HepG2 (cell line): ENCODE results near the gene TF. TPM values are rescaled to one million over a fixed set of nuclear protein-coding genes. Genes with fewer than 3 reads are reported as not detected.

Source experiments
- ASH2L ChIP-seq: fragments of 300-600, 200-600 bp; sonication (generic); IDR thresholded peaks from 2 replicates; pipeline ENCODE4 v1.7.0; 2017; ENCODE audit warnings: low read depth, mild to moderate bottlenecking, moderate library complexity, mixed read lengths, low read length; ENCODE audit not compliant: insufficient read length
- ATF1 ChIP-seq: IDR thresholded peaks from 2 replicates; pipeline ENCODE4 v1.6.1; 2016; ENCODE audit warnings: mild to moderate bottlenecking, control low read depth
- DPF2 ChIP-seq: sonication (generic); formaldehyde crosslinking; IDR thresholded peaks from 2 replicates; pipeline ENCODE4 v1.4.0; 2020; ENCODE audit warnings: mild to moderate bottlenecking, low read depth, missing genetic modification reagents, borderline replicate concordance
- FOXA3 ChIP-seq: IDR thresholded peaks from 2 replicates; pipeline ENCODE4 v1.6.1; 2016; ENCODE audit warnings: missing genetic modification reagents, missing compliant biosample characterization
- HMG20B ChIP-seq: conservative IDR thresholded peaks from 2 replicates; pipeline ENCODE4 v1.6.1; 2016; ENCODE audit warnings: missing genetic modification reagents, missing compliant biosample characterization
- HNRNPK ChIP-seq: fragments of 200-400 bp; formaldehyde crosslinking; IDR thresholded peaks from 2 replicates; pipeline ENCODE4 v1.6.1; 2018; ENCODE audit warnings: low read length, low read depth, moderate library complexity, mild to moderate bottlenecking; ENCODE audit not compliant: poor library complexity, severe bottlenecking
- KDM5B ChIP-seq: sonication (generic); formaldehyde crosslinking; IDR thresholded peaks from 2 replicates; pipeline ENCODE4 v1.4.0; 2020; ENCODE audit warnings: missing genetic modification reagents, mild to moderate bottlenecking, borderline replicate concordance
- MEIS2 ChIP-seq: sonication (generic); formaldehyde crosslinking; IDR thresholded peaks from 2 replicates; pipeline ENCODE4 v1.9.0; 2021; ENCODE audit warnings: mild to moderate bottlenecking, missing genetic modification reagents
- MIER2 ChIP-seq: IDR thresholded peaks from 2 replicates; pipeline ENCODE4 v1.6.1; 2016; ENCODE audit warnings: missing biosample characterization, missing genetic modification reagents
- MXD4 ChIP-seq: IDR thresholded peaks from 2 replicates; pipeline ENCODE4 v1.6.1; 2016; ENCODE audit warnings: mild to moderate bottlenecking, missing biosample characterization, missing genetic modification reagents
- NR2F6 ChIP-seq, 2 experiments: IDR thresholded peaks; 2 replicates each; pipeline ENCODE4 v1.6.1; 2016; ENCODE audit warnings: antibody characterized with exemption in 1 of 2, mild to moderate bottlenecking in 1 of 2
- RCOR2 ChIP-seq: IDR thresholded peaks from 2 replicates; pipeline ENCODE4 v1.6.1; 2016; ENCODE audit warnings: missing biosample characterization, missing genetic modification reagents
- SP5 ChIP-seq: IDR thresholded peaks from 2 replicates; pipeline ENCODE4 v1.6.1; 2016; ENCODE audit warnings: low read depth, borderline replicate concordance
- SPEN ChIP-seq: sonication (generic); formaldehyde crosslinking; IDR thresholded peaks from 2 replicates; pipeline ENCODE4 v1.5.1; 2020; ENCODE audit warnings: low read depth, mild to moderate bottlenecking, missing genetic modification reagents
- SSRP1 ChIP-seq: IDR thresholded peaks from 2 replicates; pipeline ENCODE4 v1.6.1; 2016; ENCODE audit warnings: control low read depth
- TBX2 ChIP-seq: sonication (generic); formaldehyde crosslinking; IDR thresholded peaks from 2 replicates; pipeline ENCODE4 v1.5.0; 2020; ENCODE audit warnings: missing genetic modification reagents, mild to moderate bottlenecking, borderline replicate concordance
- ZNF569 ChIP-seq: sonication (generic); formaldehyde crosslinking; IDR thresholded peaks from 2 replicates; pipeline ENCODE4 v1.5.0; 2020; ENCODE audit warnings: mild to moderate bottlenecking, missing genetic modification reagents, moderate library complexity, borderline replicate concordance
- ZNF615 ChIP-seq: sonication (generic); formaldehyde crosslinking; IDR thresholded peaks from 2 replicates; pipeline ENCODE4 v1.5.0; 2020; ENCODE audit warnings: mild to moderate bottlenecking, missing genetic modification reagents, borderline replicate concordance
- ZNF710 ChIP-seq: sonication (generic); formaldehyde crosslinking; IDR thresholded peaks from 2 replicates; pipeline ENCODE4 v1.5.0; 2020; ENCODE audit warnings: mild to moderate bottlenecking, missing genetic modification reagents, borderline replicate concordance
- polyA plus RNA-seq, 8 experiments: library from polyadenylated mRNA; depleted of rRNA in 3 of 8; stranded (reverse) in 7 of 8; unstranded in 1 of 8; fragments of >200 nt; fragmentation: Illumina TruSeq in 4 of 8; extraction: Trizol in 4 of 8; gene quantifications; 2 replicates each; pipeline versions ENCODE4 v1.2.1 to v1.2.3, GENCODE V29; 2011 to 2016; ENCODE audit warnings: low read depth in 4 of 8, missing spikeins in 1 of 8, mixed read lengths in 1 of 8; ENCODE audit not compliant: insufficient read depth in 1 of 8
- total RNA-seq, 5 experiments: library from RNA; depleted of rRNA; stranded (reverse); fragments of >200 nt; fragmentation: Illumina TruSeq; extraction: Trizol; gene quantifications; 2 replicates each; pipeline ENCODE4 v1.2.3, GENCODE V29; 2016; ENCODE audit warnings: low read depth in 1 of 5
- TF ChIP-seq, protein P1 (sequence below): fragments of 450-650 bp; IDR thresholded peaks from 2 replicates; pipeline ENCODE4 v1.6.1; 2017; ENCODE audit warnings: mild to moderate bottlenecking
- TF ChIP-seq, protein P2 (sequence below): sonication (generic); formaldehyde crosslinking; IDR thresholded peaks from 2 replicates; pipeline ENCODE4 v1.4.0; 2020; ENCODE audit warnings: mild to moderate bottlenecking, missing genetic modification reagents, borderline replicate concordance
- TF ChIP-seq, protein P3 (sequence below): conservative IDR thresholded peaks from 2 replicates; pipeline ENCODE4 v1.6.1; 2018; ENCODE audit warnings: missing genetic modification reagents

The TF gene
- total and polyA plus RNA-seq, 2 of the 13 experiments (the other 11 are each of a cell fraction or from before 2014, with no cell fraction given), result 10,074 to 11,821 TPM

DNA sequence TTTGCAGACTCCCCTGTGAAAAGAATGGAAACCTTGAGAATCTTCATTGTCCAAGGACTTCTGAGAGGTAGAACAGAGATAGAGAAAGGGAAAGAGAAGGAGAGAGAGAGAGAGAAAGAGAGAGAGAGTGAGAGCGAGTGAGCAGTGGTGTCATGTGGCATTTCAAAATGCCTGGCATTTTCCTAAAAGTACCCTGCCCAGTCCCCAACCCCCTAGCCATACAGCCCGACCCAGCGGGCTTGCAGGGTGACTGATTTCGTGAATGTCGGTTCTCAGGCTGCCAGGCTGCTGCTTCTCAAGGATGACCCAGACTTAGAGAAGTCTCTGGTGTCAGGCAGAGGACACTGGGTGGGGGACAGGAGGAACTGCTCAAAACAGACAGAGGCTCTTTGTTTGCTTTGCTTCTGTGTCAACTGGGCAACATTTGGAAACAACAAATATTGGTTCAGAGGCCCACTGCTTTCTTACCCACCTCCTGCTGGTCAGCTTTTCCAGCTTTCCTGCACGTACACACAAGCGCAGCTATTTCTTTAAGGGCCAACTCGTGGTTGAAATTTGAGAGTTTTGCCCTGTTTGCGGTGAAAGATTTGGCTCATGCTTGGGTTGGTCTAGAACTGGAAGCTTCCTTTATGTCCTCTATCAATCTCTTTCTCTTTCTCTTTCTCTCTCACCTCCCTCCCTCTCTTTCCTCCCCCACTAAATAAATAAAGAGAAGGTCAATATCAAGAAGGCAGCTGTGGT, 3.7 kb upstream of the TF start (continued):
- TF ChIP-seq ASH2L, result peak; percentile 84
- TF ChIP-seq MIER2 (CRISPR knock-in tag), result peak; percentile 75; the same call in 1 of the 2 replicates
- peak; percentile 87 for TF ChIP-seq RCOR2
- peak; percentile 90; the same call in 1 of the 2 replicates for TF ChIP-seq SPEN (CRISPR knock-in tag)
- no peak for TF ChIP-seq ZNF615
- no peak for TF ChIP-seq ZNF569 (CRISPR knock-in tag)
- TF ChIP-seq NR2F6 (IDR thresholded peaks at IDR 0.05), result peak; percentile 93
- TF ChIP-seq NR2F6 (CRISPR knock-in tag; IDR thresholded peaks at IDR 0.05), result peak; percentile 89
- peak; percentile 99 for TF ChIP-seq FOXA3
- TF ChIP-seq ATF1 (CRISPR knock-in tag), result peak; percentile 80
- no peak for TF ChIP-seq HNRNPK
- TF ChIP-seq DPF2 (CRISPR knock-in tag), result peak; percentile 95
- TF ChIP-seq KDM5B (CRISPR knock-in tag), result 0 out of 2 replicates have a peak, but pooled peaks have one; percentile 23
- TF ChIP-seq TBX2 (CRISPR knock-in tag), result peak; percentile 96
- TF ChIP-seq, protein P1, sequence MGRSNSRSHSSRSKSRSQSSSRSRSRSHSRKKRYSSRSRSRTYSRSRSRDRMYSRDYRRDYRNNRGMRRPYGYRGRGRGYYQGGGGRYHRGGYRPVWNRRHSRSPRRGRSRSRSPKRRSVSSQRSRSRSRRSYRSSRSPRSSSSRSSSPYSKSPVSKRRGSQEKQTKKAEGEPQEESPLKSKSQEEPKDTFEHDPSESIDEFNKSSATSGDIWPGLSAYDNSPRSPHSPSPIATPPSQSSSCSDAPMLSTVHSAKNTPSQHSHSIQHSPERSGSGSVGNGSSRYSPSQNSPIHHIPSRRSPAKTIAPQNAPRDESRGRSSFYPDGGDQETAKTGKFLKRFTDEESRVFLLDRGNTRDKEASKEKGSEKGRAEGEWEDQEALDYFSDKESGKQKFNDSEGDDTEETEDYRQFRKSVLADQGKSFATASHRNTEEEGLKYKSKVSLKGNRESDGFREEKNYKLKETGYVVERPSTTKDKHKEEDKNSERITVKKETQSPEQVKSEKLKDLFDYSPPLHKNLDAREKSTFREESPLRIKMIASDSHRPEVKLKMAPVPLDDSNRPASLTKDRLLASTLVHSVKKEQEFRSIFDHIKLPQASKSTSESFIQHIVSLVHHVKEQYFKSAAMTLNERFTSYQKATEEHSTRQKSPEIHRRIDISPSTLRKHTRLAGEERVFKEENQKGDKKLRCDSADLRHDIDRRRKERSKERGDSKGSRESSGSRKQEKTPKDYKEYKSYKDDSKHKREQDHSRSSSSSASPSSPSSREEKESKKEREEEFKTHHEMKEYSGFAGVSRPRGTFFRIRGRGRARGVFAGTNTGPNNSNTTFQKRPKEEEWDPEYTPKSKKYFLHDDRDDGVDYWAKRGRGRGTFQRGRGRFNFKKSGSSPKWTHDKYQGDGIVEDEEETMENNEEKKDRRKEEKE, result no peak
- TF ChIP-seq ZNF710 (CRISPR knock-in tag), result peak; percentile 98
- peak; percentile 77 for TF ChIP-seq MXD4 (CRISPR knock-in tag)
- TF ChIP-seq SSRP1, result peak; percentile 86; the same call in 1 of the 2 replicates
- peak; percentile 91 for TF ChIP-seq MEIS2 (CRISPR knock-in tag)
- peak; percentile 94 for TF ChIP-seq SP5
- TF ChIP-seq, protein P2, sequence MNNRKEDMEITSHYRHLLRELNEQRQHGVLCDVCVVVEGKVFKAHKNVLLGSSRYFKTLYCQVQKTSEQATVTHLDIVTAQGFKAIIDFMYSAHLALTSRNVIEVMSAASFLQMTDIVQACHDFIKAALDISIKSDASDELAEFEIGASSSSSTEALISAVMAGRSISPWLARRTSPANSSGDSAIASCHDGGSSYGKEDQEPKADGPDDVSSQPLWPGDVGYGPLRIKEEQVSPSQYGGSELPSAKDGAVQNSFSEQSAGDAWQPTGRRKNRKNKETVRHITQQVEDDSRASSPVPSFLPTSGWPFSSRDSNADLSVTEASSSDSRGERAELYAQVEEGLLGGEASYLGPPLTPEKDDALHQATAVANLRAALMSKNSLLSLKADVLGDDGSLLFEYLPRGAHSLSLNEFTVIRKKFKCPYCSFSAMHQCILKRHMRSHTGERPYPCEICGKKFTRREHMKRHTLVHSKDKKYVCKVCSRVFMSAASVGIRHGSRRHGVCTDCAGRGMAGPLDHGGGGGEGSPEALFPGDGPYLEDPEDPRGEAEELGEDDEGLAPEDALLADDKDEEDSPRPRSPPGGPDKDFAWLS (CRISPR knock-in tag), result no peak
- TF ChIP-seq, protein P3, sequence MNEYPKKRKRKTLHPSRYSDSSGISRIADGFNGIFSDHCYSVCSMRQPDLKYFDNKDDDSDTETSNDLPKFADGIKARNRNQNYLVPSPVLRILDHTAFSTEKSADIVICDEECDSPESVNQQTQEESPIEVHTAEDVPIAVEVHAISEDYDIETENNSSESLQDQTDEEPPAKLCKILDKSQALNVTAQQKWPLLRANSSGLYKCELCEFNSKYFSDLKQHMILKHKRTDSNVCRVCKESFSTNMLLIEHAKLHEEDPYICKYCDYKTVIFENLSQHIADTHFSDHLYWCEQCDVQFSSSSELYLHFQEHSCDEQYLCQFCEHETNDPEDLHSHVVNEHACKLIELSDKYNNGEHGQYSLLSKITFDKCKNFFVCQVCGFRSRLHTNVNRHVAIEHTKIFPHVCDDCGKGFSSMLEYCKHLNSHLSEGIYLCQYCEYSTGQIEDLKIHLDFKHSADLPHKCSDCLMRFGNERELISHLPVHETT (CRISPR knock-in tag), result peak; percentile 56; the same call in 1 of the 2 replicates
- peak; percentile 93 for TF ChIP-seq HMG20B (CRISPR knock-in tag)
